ENCODE results near the gene SORL1-AS1.

The SORL1-AS1 gene

DNA sequence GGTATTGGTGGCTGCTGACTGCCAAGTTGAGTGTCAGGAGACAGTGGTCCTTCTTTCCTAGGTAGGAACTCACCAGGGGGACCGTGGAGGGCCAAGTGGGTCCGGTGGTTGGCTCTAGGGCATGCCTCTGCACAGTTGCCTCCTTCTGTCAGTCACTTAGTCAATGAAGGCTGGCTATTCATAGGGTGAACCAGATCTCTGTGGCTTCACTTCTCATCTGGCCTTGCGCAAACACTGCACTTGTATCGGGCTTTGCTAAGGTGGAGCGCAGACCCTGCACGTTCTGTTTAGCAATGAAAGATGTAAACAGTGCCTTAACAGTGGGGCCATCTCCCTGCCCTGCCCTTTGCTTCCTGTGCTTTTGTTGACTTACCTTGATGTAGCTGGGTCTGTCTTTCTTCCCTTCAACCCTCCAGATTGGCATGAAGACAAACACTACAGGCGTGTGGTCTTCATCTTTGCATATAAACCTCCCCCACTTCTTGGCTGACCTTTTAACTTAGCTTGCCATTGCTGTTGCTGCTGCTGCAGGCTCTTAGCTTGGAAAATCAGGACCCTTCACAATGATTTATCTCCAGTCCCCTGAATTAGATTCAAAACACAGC is 6.7 kb upstream of the SORL1-AS1 start:
- H3K4me3 ChIP-seq (ENCODE audit: low read length), result no peak overlapping the region
- TF ChIP-seq, protein P1, sequence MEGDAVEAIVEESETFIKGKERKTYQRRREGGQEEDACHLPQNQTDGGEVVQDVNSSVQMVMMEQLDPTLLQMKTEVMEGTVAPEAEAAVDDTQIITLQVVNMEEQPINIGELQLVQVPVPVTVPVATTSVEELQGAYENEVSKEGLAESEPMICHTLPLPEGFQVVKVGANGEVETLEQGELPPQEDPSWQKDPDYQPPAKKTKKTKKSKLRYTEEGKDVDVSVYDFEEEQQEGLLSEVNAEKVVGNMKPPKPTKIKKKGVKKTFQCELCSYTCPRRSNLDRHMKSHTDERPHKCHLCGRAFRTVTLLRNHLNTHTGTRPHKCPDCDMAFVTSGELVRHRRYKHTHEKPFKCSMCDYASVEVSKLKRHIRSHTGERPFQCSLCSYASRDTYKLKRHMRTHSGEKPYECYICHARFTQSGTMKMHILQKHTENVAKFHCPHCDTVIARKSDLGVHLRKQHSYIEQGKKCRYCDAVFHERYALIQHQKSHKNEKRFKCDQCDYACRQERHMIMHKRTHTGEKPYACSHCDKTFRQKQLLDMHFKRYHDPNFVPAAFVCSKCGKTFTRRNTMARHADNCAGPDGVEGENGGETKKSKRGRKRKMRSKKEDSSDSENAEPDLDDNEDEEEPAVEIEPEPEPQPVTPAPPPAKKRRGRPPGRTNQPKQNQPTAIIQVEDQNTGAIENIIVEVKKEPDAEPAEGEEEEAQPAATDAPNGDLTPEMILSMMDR (IDR thresholded peaks at IDR 0.05; ENCODE audit: insufficient read depth, low read depth, low read length, missing control alignments), result no peak
- DNase-seq (ENCODE audit: low read depth), result no peak

DNA sequence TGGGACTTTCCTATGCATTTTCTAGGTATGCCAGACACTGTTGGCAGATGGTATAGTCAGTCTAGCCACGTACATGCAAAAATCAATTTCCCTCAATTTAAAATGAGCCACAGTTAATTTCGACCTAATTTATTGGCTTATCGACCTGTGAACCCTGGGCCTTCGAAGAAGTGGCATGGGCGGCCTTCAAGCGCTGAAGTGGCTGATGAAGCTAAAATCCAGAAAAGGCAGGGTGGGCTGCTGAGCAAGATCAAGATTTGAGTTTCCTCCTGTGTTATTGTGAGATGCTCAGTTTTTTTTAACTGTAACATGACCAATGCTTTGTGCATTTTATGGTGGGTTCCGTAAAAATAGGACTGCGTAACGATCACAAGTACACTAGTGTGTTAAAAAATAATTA is 5.8 kb upstream of the SORL1-AS1 start:
- no peak for DNase-seq (ENCODE audit: low read depth)
- TF ChIP-seq, protein P1 (IDR thresholded peaks at IDR 0.05; ENCODE audit: insufficient read depth, low read depth, low read length, missing control alignments), result no peak
- H3K4me3 ChIP-seq (ENCODE audit: low read length), result no peak overlapping the region

DNA sequence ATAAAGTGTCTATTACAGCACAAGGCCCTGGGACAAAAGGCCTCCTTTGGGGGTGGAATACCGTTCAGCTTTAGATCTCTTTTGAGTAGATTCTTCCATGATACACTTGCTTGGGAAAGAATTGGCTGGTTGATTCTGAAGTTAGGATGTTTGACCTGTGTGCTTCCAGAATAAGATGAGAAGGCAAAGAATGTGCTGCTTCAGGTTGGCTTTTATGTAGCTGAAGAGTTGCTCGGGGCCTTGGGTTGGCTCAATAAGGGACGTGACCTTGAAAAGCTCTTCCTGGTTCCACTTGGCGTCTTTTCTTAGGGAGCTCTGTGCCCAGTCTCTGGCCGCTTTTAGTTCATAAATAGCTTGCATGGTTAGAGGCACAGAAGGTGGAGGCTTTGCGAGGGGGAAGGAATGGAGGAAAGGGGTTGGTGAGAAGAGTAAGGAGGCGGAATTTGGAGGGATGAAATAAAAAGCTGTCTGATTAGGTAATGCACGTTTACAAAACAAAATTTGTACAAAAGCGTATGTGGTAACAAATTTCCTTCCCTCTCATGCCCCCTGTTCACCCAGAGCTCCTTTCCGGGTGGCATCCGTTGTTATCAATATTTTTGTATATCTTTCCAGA is 4.2 kb upstream of the SORL1-AS1 start:
- TF ChIP-seq, protein P1 (IDR thresholded peaks at IDR 0.05; ENCODE audit: insufficient read depth, low read depth, low read length, missing control alignments), result no peak
- no peak overlapping the region for H3K4me3 ChIP-seq (ENCODE audit: low read length)
- DNase-seq (ENCODE audit: low read depth), result no peak

DNA sequence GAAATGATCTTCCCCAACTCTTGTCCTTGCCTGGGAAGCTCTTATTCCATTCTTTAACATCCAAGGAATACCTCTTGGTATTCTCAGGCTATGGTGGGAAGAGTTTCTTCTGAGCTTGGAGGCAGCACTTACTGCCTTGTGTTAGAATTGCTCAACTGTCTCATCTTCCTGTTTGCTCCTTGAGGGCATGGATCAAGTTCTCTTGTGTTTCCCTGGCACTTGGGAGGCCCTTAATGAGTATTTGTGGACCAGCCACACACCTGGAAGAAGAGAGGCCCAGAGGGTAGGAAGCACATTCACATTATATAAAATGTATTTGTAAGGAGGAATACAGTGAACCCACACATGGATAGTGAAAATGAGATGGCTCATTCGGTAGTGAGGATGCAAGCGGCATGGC is 3.4 kb upstream of the SORL1-AS1 start:
- TF ChIP-seq, protein P1 (IDR thresholded peaks at IDR 0.05; ENCODE audit: insufficient read depth, low read depth, low read length, missing control alignments), result no peak
- DNase-seq (ENCODE audit: low read depth), result no peak
- no peak overlapping the region for H3K4me3 ChIP-seq (ENCODE audit: low read length)

DNA sequence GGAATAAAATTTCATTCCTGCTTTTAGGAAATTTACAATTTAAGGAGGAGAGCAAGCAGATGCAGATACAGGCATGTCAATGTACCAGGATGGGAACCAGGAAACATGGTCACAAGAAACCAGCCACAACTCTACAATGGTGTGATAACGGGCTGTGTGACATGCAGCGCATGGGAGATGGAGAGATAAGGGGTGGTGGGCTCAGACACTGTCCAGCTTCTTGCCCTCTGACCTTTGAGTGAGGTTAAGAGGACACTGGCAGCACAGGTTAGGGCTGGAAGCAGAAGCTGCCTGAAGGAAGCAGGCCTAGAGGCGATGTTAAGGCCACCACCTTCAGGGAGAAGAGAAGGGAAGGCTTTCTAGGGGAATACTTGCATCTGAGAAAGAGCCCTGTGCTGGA is 2.3 kb upstream of the SORL1-AS1 start:
- TF ChIP-seq, protein P1 (IDR thresholded peaks at IDR 0.05; ENCODE audit: insufficient read depth, low read depth, low read length, missing control alignments), result no peak
- DNase-seq (ENCODE audit: low read depth), result no peak
- H3K4me3 ChIP-seq (ENCODE audit: low read length), result no peak overlapping the region

DNA sequence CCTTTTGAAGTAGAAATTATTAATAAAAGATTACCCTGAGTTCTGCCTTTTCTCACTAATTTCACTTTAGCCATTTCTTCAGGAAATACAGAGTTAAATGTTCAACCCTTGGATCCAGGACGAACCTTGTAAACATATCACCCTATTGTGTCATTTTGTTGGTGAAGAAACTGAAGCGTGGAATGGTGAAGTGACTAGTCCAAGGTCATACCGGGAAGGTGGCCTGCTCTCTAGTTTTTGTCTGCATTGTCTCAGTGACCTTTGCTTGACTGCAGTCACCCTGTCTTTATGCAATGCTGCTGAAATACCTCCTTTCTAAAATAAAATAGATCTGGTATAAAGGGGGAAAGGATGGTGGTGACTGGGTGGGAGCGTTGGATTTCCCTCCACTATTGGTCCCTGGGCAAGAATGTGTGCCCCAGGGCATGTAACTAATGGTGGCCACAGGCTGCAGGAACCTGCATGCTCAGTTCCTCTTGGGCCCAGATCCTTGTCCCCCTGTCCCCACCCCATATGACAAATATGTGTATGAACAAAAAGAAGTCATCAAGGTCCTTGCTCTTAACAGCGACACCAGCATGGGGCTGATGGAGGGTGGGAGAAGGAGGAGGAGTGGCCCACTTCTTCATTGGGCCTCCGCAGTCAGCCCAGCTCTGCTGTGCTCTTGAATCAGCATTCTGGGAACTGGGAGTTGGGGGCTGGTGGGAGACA is 977 bp upstream of the SORL1-AS1 start:
- DNase-seq (ENCODE audit: low read depth), result no peak
- no peak overlapping the region for H3K4me3 ChIP-seq (ENCODE audit: low read length)
- TF ChIP-seq, protein P1 (IDR thresholded peaks at IDR 0.05; ENCODE audit: insufficient read depth, low read depth, low read length, missing control alignments), result no peak

Measured in epithelial cell of esophagus (primary cell).